ENCODE measurements around the gene GTPBP4. TPM values are rescaled to one million over a fixed set of nuclear protein-coding genes. Genes with fewer than 3 reads are reported as not detected.

GTPBP4 gene
- total RNA-seq, 1 experiment from 2014 or later, result 62.5 TPM

DNA sequence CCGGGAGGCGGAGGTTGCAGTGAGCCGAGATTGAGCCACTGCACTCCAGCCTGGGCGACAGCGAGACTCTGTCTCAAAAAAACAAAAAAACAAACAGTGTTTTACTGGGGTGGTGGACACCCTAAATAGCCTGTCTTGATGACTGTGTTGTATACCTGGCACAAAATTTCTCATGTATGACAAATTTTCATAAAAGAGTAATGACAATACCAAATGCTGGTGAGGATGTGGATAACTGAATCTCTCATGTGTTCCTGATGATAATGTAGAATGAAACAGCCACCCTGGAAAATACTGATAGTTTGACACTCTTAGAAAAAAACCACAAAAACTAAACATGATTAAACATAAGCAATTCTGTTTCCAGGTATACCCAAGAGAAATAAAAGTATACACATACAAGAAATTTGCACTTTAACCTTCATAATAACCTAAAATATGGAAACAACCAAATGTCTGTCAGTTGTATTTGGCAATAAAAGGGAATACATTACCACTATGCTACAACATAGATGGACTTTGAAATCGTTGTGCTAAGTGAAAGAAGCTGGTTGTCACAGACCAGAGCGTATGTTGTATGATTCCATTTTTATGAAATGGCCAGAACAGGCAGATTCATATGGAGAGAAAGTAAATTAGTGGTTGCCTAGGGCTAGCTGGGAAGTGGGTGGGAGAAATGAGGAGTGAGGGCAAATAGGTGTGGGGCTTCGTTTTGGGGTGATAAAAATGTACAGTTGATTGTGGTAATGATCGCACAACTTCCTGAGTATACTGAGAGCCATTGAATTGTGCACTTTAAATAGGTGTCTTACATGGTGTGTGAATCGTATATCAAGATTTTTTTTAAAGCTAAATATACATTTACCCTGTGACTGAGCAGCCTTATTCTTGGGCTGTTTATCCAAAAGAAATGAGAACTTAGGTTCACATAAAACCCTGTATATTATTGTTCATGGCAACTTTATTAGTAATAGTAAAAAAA is 80.4 kb downstream of the GTPBP4 start:
- H2AFZ ChIP-seq, result no peak overlapping the region
- POLR2A ChIA-PET (ENCODE audit: unreplicated experiment), result interaction anchor here (0.9 kb wide), 1 partner anchor 42 kb away, joined by 8 read pairs; no protein-coding TSS in a partner anchor
- BruUV-seq (replicated peaks), result no TSS peak
- no peak overlapping the region for H3K27ac ChIP-seq
- H3K27me3 ChIP-seq (ENCODE audit: insufficient read depth, low read depth), result no peaks in the 10 kb centered on the region
- H3K9me2 ChIP-seq (ENCODE audit: insufficient read depth), result no peaks in the 10 kb centered on the region
- CTCF ChIA-PET, result no interaction called here
- 0 out of 2 replicates have a peak, but pooled peaks cover 3% of the 10 kb centered on the region for H3K79me2 ChIP-seq (ENCODE audit: low read depth)
- H3K9me3 ChIP-seq (ENCODE audit: insufficient read depth, low read depth), result no peaks in the 10 kb centered on the region
- no peak for DNase-seq
- TF ChIP-seq, protein P1, sequence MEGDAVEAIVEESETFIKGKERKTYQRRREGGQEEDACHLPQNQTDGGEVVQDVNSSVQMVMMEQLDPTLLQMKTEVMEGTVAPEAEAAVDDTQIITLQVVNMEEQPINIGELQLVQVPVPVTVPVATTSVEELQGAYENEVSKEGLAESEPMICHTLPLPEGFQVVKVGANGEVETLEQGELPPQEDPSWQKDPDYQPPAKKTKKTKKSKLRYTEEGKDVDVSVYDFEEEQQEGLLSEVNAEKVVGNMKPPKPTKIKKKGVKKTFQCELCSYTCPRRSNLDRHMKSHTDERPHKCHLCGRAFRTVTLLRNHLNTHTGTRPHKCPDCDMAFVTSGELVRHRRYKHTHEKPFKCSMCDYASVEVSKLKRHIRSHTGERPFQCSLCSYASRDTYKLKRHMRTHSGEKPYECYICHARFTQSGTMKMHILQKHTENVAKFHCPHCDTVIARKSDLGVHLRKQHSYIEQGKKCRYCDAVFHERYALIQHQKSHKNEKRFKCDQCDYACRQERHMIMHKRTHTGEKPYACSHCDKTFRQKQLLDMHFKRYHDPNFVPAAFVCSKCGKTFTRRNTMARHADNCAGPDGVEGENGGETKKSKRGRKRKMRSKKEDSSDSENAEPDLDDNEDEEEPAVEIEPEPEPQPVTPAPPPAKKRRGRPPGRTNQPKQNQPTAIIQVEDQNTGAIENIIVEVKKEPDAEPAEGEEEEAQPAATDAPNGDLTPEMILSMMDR (conservative IDR thresholded peaks at IDR 0.05), result no peak
- intact Hi-C loops (cut with micrococcal nuclease; ENCODE audit: unreplicated experiment), result no loop called here
- H4K20me1 ChIP-seq (ENCODE audit: insufficient read depth), result no peaks in the 10 kb centered on the region; the same call in 1 of the 2 replicates
- no peaks in the 10 kb centered on the region for H3F3A ChIP-seq (ENCODE audit: insufficient read depth, low read depth)
- no peak overlapping the region for H3K4me2 ChIP-seq
- no peak overlapping the region for H3K4me3 ChIP-seq
- H3K4me1 ChIP-seq (replicated peaks; ENCODE audit: insufficient read depth), result no peaks in the 10 kb centered on the region
- no peaks in the 10 kb centered on the region for H3K36me3 ChIP-seq (ENCODE audit: low read depth)

Other genes starting within 250 kb of the GTPBP4 start
- gene LARP4B, start 56.7 kb upstream of the GTPBP4 start, total RNA-seq (2021), result 93.4 and 109 TPM in 2 replicates
- not detected in 2 replicates for gene IDI2, start 37.4 kb downstream of the GTPBP4 start, total RNA-seq (2021)
- gene IDI1, start 60.7 kb downstream of the GTPBP4 start, total RNA-seq (2021), result 38.5 and 57.7 TPM in 2 replicates
- gene WDR37, start 68.0 kb downstream of the GTPBP4 start, total RNA-seq (2021), result 10.9 and 12.3 TPM in 2 replicates

Data from PC-9 (cell line).